ENCODE measurements around the gene DAB1.

The DAB1 gene

DNA sequence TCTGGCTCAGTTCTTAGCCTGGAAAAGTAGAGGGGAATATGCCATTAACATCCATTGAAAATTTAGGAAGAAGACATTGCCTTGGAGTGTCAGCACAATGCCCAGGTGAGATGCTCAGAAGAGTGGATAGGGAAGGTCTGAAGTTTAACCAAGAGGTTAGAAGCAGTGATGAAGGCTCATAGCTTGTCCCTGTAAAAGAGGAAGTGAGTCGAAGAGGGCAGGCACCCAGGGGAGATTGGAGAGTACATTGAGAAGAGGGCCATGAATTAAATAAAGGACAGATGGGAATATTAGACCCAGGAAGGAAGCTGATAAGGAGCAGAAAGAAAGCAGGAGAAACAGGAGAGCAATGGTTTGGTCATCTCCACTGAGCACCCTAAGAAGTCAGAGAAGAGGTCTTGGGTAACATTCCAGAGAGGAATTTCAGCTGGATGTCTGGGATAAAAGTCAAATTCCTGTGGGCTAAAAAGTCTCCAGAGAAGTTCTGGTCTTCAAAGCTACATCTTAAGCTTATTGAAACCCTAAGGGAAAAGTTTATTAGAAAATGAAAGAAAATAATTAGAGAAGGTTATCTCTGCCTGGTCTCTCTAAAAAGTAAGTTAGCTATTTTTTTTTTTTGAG lies 475.3 kb downstream of the DAB1 start:
- DNase-seq (ENCODE audit: low read depth in 2 of 2) = no peak
